CD4-positive, alpha-beta T cell treated with Interleukin-6 at 100 ng/mL for 8 hours (primary cell): Measurements from ENCODE around the gene CCL4L2.
"Not testable (repeated sequence)": the region's sequence is repeated elsewhere in the genome, so short reads cannot be mapped to it uniquely, and the experiment has no call there.

Experiments
- DNase-seq: peaks from one replicate; pipeline ENCODE4 v3.0.0-alpha.2; 2020; ENCODE audit warnings: mixed read lengths, low spot score

Gene CCL4L2

DNA sequence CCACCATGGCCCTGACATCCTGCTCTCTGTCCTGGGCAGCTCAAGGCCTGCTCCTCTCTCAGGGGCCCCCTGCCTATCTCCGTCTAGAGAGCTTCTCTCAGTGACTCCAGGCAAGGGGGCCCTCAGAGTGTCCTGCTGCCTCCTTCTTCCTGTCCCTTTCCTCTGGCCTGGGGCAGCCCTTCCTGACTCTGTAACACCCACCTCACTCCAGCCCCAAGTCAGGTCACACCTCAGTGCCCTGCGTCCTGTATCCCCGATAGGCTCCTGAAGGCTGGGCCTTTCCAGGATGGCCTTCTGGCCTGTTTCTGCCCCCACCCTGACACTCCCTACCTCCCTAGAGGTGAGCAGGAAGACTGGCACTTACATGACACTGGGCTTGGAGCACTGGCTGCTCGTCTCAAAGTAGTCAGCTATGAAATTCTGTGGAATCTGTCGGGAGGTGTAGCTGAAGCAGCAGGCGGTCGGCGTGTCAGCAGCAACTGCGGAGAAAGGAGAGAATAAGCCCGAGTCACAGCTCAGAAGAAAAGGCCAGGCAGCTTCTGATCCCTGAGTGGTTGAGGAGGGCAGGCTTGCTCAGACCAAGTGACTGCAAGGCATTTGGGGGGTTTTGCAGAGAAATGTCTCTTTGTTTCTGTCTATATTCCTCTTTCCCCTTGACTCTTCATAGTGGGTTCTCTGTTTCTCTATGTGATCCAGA is 15.3 kb upstream of the CCL4L2 start:
- no peak for DNase-seq

DNA sequence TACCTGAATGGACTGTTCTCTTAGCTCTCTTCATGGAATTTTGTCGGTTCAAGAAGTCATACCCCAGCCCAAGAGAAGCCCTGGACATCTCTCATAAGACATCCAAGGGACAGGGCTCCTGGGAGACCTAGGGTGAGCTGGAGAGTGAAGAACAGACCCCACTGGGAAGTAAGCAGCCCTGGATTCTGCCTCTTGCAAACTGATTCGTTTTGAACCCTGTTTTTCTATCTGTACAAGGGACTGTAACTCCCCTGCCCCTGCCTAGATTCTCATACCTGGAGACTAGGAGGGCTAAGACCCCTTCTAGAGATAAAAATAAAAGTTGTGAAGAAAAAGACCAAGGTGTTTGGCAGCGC is 14.8 kb upstream of the CCL4L2 start:
- no peak for DNase-seq

DNA sequence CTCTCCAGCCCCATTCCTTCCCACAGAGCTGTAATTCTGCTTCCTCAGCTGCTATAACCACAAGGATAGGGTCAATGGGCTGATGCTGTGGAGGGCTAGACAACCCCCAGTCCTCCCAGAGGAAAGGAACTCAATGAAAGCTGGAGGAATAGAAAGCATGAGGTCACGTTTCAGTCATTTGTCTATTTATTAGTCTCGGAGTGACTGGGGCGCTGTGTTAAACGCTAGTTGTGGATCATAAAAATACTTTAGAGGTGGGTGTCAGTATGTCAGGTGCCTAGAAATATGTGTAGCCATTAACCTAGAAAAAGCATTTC is 13.5 kb upstream of the CCL4L2 start:
- no peak for DNase-seq

DNA sequence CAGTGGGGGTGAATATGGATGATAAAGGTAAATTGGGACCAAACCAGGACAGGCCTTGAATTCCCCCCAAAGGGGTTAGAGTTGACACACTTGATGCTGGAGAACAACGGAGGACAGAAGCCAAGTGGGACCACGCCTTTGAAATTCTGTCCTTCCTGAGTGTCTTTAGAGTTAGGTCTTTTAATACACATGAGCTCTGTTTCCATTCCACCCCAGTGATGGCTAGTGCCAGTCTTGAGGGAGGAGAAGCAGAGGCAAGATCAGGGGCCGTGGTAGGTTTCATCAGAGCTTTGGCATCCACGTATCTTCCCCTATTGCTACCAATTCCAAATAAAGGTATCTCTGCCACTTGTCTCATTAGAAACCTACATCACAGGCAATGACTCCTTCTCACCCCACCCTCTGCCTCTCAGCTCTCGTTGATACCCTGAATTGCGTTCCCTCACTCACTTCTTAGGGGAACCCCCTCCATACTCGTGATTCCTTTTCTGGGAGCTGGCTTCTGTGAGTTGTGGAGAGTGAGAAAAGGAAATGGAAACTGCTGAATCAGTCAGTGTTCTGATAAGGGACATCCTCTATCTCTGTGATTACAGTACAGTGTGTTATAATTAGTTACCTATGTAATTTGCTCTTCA is 11.9 kb upstream of the CCL4L2 start:
- no peak for DNase-seq

DNA sequence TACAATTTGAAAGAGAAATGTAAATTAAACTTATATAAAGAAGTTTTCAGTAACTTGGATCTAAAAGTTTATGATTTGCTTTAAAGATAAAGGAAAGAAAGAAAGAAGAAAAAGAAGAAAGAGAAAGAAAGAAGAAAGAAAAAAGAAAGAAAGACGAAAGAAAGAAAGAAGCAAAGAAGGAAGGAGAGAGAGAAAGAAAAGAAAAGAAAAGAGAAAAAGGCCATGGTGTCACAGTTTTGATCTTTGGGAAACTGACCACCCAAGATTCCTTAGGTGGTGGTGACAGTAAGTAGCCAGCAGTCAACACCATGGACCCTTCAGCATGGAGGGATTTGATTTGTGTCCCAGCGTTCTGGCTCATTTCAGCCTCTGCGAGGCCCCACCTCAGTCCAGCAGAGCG is 9.8 kb upstream of the CCL4L2 start:
- not testable (repeated sequence) for DNase-seq

DNA sequence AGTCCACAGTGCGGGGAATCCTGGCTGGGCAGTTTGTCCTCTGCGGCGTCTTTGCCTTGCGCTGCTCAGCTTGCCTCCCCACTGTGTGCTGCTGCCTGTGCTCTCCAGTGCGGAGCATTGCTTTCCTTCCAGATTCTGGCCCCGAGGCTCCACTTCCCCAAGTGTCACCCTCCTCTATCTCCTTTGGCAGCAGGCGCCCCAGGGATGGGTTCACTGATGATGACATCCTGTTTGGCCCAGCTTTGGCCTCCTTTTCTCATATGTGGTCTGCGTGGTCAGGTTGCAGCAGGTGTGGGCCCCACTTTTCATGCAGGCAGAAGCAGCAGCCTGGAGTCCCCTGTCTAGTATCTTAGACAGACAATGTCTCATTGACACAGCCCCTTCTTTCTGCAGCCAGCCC is 9.4 kb upstream of the CCL4L2 start:
- DNase-seq, result not testable (repeated sequence)

DNA sequence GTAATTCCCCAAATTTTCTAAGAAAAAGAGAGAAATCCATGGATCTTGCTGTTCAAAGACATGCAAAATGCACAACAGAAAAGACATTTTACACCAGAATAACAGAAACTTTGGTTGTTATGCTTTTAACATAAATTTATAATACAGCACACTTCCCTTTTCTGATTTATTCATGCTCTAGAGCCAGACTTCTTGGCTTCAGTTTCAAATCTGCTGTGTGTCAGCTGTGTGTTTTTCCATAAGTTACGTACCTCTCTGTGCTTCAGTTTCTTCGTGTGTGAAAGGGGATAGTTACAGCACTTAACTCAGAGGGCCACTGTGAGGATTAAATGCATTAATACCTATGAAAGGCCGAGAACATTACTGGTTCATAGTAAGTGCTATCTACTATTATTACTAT is 7.5 kb upstream of the CCL4L2 start:
- DNase-seq, result no peak

DNA sequence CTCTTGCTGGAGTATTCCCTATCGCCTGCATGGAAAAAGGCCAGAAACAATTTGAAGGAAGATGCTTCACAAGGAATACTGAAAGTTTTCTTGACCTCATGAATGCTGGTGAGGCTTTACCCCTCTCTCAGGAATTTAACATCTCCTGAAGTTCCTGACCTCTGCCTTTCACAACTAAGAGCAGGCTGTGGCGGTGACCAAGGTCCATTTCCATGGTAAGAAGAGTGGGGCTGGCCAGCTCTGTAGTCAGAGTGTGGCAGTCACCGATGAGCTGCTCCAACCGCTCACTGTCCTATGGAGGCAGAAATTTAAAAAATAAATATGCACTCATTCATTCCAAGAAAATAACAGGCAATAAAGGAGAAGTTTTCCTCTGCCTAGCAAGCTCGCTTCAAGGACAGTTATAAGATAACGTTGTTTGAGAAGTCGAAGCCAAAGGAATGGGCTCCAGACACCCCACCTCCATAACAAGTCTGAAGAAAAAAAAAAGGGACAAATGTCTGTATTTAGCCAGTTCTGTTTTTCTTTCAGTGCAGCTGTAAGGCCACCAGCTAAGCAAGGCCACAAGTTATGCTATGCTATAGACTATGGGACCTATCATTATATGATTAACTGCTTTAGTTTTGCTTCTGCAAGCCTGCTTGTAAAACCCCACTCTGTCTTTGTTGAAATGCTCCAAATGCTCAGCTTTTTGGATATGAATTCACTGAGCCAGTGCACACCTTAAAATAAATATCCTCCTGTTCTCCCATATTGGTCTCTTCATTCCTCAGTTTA is 6.0 kb upstream of the CCL4L2 start:
- no peak for DNase-seq

DNA sequence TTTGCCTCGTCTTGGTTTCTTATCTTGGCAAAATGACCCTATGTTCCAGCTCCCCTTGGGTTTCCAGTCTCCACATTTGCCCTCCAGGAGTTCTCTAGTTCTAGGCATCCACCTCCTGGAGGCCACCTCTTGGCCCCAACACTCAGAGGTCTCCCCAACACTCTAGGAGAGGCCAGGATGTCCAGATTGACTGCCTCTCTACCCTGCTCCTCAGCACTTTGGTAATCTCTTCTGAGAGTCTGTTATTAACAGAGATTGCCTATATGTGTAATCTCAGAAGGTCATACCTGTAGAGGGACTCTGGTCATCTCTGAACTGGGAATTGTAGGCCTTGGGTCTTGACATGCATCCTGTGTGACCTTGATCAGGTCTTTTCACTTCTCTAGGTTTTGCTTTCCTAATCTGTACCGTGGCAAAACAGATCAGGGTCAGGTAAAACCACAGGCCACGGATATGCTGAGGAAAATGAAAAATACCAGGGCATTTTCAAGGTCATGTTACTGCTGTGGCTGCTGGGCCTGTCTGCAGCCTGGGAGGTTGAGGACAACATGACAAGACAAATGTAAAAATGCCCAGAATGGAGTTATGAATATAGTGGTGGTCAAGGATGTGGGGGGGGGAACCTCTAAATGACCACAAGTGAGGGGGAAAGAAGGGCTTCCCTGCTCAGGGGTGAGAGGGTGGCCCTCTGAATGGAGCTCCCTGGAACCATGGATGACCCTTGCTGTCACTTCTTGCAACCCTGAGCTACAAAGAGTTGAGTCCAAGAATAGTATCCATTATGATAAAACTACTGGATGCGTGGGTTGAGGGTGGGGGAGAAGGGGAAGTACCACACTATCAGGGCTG is 5.0 kb upstream of the CCL4L2 start:
- DNase-seq, result no peak

DNA sequence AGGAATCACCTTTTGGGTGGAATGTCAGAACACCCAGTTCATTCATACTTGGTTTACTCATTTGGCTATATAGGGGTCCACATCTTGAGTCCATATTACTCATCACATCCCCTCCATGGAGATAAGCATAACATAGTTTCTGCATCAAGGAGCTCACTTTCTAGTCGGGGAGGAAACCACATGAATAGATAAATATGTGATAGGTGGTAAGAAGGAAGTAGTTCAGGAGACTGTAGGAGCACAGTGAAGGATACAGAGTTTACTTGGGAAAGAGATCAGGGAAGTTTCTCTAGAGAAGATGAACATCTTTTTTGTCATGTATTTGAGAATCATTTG is 4.4 kb upstream of the CCL4L2 start:
- DNase-seq, result not testable (repeated sequence)

DNA sequence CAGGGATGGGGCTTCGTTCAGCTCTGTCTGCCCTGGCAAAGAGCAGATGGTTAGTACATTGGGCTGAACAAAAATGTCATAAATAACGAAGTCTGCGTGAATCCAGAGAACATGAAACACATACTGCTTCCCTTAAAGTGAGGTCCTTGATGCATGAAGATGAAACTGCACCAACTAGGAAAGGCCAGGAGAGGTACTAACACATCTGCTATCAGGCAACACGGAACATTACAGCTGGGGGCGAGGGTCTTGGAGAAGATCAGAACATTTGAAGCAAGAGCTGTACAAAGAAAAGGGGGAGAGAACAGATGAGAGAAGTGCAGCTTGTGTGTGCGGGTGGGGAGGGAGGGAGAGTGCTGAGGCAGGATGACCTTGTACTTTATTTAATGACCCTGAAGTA is 3.5 kb upstream of the CCL4L2 start:
- not testable (repeated sequence) for DNase-seq

DNA sequence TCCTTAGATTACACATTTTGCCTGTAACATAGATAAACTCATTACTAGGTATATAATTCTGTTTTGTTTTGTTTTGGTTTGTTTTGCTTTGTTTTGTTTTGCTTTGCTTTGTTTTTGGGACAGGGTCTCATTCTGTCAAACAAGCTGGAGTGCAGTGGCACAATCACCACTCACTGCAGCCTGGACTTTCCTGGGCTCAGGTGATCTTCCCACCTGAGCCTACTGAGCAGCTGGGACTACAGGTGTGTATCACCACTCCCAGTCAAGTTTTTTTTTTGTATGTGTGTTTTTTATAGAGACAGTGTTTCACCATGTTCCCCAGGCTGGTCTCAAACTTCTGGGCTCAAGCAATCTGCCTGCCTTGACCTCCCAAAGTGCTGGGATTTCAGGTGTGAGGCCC is 1.3 kb upstream of the CCL4L2 start:
- DNase-seq, result no peak

DNA sequence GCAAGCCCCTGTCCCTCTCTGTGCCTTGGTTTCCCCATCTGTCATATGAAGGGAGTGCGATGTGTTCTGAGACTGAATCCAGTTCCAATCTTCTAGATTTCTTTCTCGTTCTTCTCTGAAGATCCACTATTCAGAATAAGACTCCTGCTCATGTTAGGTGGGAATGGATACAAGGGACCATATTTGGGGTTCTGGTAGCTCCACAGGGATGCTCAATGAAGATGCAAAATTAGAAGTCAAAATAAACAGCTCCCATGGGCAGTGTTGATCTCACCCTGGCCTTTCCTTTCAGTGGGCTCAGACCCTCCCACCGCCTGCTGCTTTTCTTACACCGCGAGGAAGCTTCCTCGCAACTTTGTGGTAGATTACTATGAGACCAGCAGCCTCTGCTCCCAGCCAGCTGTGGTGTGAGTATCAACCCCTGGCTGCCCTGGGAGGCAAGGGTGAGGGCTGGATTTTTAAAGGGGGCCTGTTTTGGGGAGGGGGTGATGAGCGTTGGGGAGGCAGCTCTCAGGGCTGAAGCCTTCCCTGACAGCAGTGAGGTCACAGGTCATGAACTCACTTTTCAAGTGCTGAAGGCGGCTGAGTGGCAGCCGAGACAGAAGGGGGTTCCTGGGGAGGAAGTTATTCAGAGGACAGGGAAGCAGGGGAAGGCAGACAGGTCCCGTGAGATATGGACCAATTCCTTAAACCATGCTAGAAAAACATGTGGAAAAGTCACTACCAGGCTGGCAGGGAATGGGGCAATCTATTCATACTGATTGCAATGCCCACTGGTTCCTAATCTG is 815 bp downstream of the CCL4L2 start:
- not testable (repeated sequence) for DNase-seq

DNA sequence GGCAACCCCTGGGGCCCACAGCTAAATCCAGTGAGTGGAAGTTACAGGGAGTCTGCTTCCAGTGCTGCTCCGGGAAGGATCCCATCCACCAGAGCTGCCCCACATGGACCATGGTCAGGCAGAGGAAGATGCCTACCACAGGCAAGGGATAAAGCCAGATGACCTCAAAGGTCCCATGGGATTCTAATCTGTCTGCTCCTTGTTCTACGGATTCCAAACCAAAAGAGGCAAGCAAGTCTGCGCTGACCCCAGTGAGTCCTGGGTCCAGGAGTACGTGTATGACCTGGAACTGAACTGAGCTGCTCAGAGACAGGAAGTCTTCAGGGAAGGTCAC is 1.4 kb downstream of the CCL4L2 start:
- DNase-seq, result no peak

DNA sequence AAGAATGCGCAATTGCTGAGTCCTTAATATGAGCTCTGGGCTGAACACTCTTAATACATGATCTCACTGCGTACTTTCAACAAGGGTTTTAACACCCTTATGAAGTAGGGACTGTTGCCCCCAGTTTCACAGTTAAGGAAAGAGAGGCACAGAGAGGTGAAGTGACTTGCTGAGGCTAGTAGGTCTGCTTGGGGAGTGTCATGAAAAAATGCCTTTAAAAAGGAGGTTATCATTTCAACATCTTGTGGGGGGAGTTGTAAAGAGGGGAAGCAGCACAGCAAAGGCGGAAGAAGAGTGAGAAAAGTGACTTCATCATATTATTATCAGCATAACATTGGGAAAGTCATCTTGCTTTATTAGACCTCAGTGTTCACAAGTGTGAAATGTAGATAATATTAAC is 2.1 kb downstream of the CCL4L2 start:
- no peak for DNase-seq

DNA sequence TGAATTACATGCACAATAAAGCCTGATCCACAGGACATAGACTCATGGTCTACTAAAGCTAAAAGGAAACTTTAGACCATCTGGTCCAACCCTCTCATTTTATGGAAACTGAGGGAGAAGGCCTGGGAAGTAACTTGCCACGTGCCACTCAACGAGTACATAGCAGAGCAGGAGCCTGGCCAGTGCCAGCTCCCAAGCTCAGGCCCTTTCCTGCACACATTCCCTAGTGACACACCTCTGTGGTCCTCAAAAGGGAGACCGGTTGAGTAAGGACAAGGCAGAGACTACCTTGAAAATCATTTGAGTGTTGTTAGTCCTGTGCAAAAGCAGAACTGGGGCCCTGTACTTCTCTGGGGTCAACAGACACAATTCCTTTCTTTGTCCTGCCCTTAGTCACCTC is 2.8 kb downstream of the CCL4L2 start:
- no peak for DNase-seq

DNA sequence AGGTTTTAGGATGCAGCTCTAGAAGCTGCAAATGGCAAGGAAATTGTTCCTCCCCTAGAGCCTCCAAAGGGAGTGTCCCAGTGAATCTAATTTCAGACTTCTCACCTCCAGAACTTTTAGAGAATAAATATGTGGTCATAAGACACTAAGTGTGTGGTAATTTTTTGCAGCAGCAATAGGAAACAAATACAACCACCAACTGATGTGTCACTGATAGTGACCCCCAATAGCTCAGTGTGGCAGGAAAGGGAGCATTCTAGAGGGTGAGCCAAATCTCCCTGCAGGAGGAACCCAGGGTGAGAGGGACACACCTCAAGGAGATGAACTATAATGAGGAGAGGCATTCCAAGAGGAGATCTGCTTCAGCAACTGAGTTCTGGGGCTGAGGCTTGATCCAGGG is 4.1 kb downstream of the CCL4L2 start:
- DNase-seq, result no peak

DNA sequence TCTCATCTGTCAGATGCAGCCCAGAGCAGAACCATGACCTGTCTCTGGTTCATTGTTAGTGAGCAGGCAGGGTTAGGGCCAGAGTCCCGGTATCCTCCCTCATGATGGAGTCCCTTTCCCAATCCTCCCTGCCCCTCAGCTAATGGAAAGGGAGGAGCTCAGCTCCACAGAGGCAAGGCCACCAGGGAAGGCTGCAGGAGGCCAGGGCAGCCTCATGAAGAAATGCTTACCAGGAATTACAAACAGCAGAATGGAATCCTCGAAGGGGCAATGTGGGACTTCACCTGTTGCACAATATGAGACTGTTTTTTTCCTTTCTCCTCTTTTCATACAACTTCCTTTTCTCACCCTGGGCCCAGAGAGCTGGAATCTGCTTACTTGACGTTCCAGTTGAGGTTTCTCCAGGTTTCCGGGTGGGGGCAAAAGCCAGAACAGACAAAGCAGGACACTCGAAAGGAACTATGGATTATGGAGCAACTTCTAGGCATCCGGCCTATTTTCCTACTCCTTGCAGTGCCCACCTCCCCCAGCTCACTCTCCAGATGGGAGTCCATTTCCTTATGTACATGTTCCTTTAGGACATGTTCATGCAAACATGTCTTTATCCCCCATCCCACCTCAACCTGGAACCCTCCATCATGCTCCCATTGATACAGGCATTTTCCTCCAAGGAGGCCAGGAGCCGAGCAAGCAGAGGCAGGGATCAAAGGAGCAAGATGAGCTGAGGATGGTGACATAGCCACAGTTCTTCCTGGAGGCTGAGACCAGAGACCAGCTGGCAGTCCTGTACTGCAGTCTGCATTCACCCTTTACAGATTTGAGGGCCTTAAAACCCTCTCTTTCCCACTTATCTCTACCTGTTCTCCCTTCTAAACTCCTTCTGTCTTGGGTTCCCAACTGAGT is 4.8 kb downstream of the CCL4L2 start:
- DNase-seq, result not testable (repeated sequence)

DNA sequence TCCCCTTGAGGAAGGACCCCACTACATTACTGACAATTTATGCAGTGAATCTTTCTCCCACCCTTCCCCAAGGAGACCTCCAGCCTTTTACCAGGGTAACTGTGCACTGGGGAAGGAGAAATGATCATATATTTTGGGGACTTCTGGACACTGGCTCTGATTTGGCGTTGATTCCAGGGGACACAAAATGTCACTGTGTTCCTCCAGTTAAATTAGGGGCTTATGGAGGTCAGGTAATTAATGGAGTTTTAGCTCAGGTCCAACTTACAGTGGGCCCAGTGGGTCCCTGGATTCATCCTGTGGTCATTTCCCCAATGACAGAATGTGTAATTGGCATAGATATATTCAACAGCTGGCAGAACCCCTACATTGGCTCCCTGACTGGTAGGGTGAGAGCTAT is 8.7 kb downstream of the CCL4L2 start:
- DNase-seq, result not testable (repeated sequence)

DNA sequence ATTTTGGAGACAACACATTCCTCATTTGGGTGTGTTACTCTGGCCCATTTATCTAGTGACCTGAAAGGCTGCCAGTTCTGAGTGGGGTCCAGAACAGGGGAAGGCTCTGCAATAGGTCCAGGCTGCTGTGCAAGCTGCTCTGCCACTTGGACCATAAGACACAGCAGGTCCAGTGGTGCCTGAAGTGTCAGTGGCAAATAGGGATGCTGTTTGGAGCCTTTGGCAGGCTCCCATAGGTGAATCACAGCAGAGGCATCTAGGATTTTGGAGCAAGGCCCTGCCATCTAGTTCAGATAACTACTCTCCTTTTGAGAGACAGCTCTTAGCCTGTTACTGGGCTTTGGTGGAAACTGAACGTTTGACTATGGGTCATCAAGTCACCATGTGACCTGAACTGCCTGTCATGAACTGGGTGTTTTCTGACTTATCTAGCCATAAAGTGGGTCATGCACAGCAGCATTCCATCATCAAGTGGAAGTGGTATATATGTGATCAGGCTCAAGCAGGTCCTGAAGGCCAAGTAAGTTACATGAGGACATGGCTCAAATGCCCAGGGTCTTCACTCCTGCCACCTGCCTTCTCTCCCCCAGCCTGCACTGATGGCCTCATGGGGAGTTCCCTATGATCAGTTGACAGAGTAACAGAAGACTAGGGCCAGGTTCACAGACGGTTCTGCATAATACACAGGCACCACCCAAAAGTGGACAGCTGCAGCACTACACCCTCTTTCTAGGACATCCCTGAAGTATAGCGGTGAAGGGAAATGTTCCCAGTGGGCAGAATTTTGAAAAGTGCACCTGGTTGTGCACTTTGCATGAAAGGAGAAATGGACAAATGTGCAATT is 10.1 kb downstream of the CCL4L2 start:
- DNase-seq, result not testable (repeated sequence)
